Measurements from ENCODE around the gene INPP5A. TPM values are rescaled to one million over a fixed set of nuclear protein-coding genes. Genes with fewer than 3 reads are reported as not detected.
"Not testable (repeated sequence)": the region's sequence is repeated elsewhere in the genome, so short reads cannot be mapped to it uniquely, and the experiment has no call there.

The INPP5A gene
- total RNA-seq, 1 experiment from 2014 or later = 44.5 TPM

DNA sequence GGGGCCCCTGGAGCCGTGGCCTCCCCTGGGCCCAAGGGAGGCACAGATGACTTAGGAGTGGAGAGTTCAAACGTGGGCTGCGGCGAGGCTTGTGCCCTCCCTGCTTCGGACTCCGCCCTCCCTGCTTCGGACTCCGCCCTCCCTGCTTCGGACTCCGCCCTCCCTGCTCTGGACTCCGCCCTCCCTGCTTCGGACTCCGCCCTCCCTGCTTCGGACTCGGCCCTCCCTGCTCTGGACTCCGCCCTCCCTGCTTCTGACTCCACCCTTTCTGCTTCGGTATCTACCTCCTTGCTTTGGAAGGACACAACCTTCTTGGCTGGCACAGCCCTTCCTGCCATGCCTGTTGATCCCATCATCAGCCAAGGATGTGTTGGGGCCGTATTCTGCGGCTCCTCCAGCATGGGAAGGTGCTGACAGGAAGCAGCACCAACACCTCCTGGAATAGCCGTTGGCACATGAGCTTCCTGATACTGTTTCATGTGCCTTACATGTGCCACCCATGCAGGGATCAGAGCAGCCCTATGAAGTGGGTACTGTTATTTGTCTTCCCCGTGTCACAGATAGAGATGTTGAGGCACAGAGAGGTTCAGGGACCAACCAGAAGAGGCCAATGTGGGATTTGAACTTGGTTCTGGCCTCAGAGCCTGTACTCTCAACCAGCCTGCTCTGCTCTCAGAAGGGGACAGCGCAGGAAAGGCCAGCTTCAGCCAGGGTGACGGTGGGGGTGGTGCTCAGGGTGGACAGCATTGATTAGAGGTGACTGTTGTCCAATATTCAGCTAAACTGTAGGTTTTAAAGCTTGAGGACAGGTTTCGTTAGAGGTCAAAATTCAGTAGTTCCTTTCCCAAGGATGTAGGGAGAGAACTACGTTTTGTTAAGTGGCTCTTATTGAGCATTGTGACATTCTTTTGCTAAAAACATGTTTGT is 133.9 kb downstream of the INPP5A start:
- ChIA-PET POLR2A (no interaction called here), CTCF (no interaction called here)
- no peaks in the 10 kb centered on the region for H3K9me3 Mint-ChIP-seq (ENCODE audit: unreplicated experiment)
- DNase-seq = no peak
- no peak overlapping the region for H3K4me3 Mint-ChIP-seq (ENCODE audit: unreplicated experiment)
- intact Hi-C loops (cut with micrococcal nuclease; ENCODE audit: unreplicated experiment) = no loop called here
- Histone ChIP-seq H3K4me3 (ENCODE audit: low read depth, low read length) (no peak overlapping the region), H3K9me3 (no peaks in the 10 kb centered on the region), H3K4me1 (no peaks in the 10 kb centered on the region), H3K36me3 (ENCODE audit: control insufficient read depth, insufficient read depth, low read length) (no peaks in the 10 kb centered on the region), H3K27me3 (replicated peaks; ENCODE audit: control insufficient read depth, insufficient read depth, low read length) (no peaks in the 10 kb centered on the region)
- no TSS peak for BruUV-seq (replicated peaks)
- no peaks in the 10 kb centered on the region for H3K4me1 Mint-ChIP-seq (ENCODE audit: low read depth, unreplicated experiment)
- H3K27me3 Mint-ChIP-seq (ENCODE audit: insufficient read depth, unreplicated experiment) = no peaks in the 10 kb centered on the region
- H3K27ac Mint-ChIP-seq (ENCODE audit: unreplicated experiment) = no peak overlapping the region
- TF ChIP-seq, protein P1, sequence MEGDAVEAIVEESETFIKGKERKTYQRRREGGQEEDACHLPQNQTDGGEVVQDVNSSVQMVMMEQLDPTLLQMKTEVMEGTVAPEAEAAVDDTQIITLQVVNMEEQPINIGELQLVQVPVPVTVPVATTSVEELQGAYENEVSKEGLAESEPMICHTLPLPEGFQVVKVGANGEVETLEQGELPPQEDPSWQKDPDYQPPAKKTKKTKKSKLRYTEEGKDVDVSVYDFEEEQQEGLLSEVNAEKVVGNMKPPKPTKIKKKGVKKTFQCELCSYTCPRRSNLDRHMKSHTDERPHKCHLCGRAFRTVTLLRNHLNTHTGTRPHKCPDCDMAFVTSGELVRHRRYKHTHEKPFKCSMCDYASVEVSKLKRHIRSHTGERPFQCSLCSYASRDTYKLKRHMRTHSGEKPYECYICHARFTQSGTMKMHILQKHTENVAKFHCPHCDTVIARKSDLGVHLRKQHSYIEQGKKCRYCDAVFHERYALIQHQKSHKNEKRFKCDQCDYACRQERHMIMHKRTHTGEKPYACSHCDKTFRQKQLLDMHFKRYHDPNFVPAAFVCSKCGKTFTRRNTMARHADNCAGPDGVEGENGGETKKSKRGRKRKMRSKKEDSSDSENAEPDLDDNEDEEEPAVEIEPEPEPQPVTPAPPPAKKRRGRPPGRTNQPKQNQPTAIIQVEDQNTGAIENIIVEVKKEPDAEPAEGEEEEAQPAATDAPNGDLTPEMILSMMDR (IDR thresholded peaks at IDR 0.05; ENCODE audit: insufficient read depth in 1 of 2, low read depth in 1 of 2, low read length in 1 of 2, severe bottlenecking in 1 of 2, unreplicated experiment in 1 of 2) = no peak
- peaks cover 14% of the 10 kb centered on the region for H3K36me3 Mint-ChIP-seq (ENCODE audit: insufficient read depth, unreplicated experiment)

DNA sequence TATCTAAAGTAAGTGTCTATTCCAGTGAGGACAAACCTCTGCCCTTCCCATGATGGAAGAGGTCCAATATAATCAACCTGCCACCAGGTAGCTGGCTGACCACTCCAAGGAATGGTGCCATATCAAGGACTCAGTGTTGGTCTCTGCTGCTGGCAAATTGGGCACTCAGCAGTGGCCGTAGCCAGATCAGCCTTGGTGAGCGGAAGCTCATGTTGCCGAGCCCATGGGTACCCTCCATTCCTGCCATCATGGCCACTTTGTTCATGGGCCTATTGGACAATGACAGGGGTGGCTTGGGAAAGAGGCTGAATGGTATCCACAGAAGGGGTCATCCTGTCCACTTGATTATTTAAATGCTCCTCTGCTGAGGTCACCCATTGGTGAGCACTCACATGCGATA is 136.2 kb downstream of the INPP5A start:
- H3K4me3 ChIP-seq (ENCODE audit: low read depth, low read length); BruUV-seq (replicated peaks); intact Hi-C loops (cut with micrococcal nuclease; ENCODE audit: unreplicated experiment); POLR2A ChIA-PET; H3K36me3 ChIP-seq (ENCODE audit: control insufficient read depth, insufficient read depth, low read length); H3K27ac Mint-ChIP-seq (ENCODE audit: unreplicated experiment); H3K4me3 Mint-ChIP-seq (ENCODE audit: unreplicated experiment); H3K27me3 Mint-ChIP-seq (ENCODE audit: insufficient read depth, unreplicated experiment); H3K9me3 ChIP-seq; H3K4me1 ChIP-seq; H3K4me1 Mint-ChIP-seq (ENCODE audit: low read depth, unreplicated experiment); H3K27me3 ChIP-seq (replicated peaks; ENCODE audit: control insufficient read depth, insufficient read depth, low read length); CTCF ChIA-PET; DNase-seq; H3K9me3 Mint-ChIP-seq (ENCODE audit: unreplicated experiment): not testable (repeated sequence)
- peaks cover 21% of the 10 kb centered on the region for H3K36me3 Mint-ChIP-seq (ENCODE audit: insufficient read depth, unreplicated experiment)

DNA sequence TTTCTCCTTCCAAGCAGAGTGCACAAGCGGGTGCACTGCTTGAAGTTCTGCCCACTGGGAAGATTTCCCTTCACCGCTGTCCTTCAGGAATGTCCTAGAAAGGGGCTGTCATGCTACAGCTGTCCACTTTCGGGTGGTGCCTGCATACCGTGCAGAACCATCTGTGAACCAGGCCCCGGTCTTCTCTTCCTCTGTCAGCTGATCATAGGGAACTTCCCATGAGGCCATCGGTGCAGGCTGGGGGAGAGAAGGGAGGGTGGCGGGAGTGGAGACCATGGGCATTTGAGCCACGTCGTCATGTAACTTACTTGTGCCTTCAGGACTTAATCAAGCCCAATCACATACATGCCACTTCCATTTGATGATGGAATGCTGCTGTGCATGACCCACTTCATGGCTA is 136.7 kb downstream of the INPP5A start:
- Mint-ChIP-seq H3K4me1 (ENCODE audit: low read depth, unreplicated experiment) (no peaks in the 10 kb centered on the region), H3K4me3 (ENCODE audit: unreplicated experiment) (no peak overlapping the region), H3K36me3 (ENCODE audit: insufficient read depth, unreplicated experiment) (peaks cover 23% of the 10 kb centered on the region), H3K27me3 (ENCODE audit: insufficient read depth, unreplicated experiment) (no peaks in the 10 kb centered on the region), H3K27ac (ENCODE audit: unreplicated experiment) (no peak overlapping the region), H3K9me3 (ENCODE audit: unreplicated experiment) (no peaks in the 10 kb centered on the region)
- ChIA-PET POLR2A (no interaction called here), CTCF (no interaction called here)
- BruUV-seq (replicated peaks) = no TSS peak
- Histone ChIP-seq H3K4me1 (no peaks in the 10 kb centered on the region), H3K36me3 (ENCODE audit: control insufficient read depth, insufficient read depth, low read length) (peaks cover 1% of the 10 kb centered on the region; the same call in 1 of the 2 replicates), H3K9me3 (no peaks in the 10 kb centered on the region), H3K4me3 (ENCODE audit: low read depth, low read length) (no peak overlapping the region), H3K27me3 (replicated peaks; ENCODE audit: control insufficient read depth, insufficient read depth, low read length) (no peaks in the 10 kb centered on the region)
- intact Hi-C loops (cut with micrococcal nuclease; ENCODE audit: unreplicated experiment) = no loop called here
- TF ChIP-seq, protein P1 (IDR thresholded peaks at IDR 0.05; ENCODE audit: insufficient read depth in 1 of 2, low read depth in 1 of 2, low read length in 1 of 2, severe bottlenecking in 1 of 2, unreplicated experiment in 1 of 2) = no peak
- peak in 1 of 2 experiments; percentile 23 for DNase-seq
